HUES6 (cell line): Measurements from ENCODE around the gene UTP4.

Experiments
- H3K27ac ChIP-seq: 2 replicates; pipeline ENCODE4 v1.7.0; 2013; ENCODE audit warnings: low read depth, mild to moderate bottlenecking, low read length, inconsistent platforms
- H3K27me3 ChIP-seq: 2 replicates; pipeline ENCODE4 v1.6.1; 2013; ENCODE audit warnings: low read length; ENCODE audit not compliant: control insufficient read depth, insufficient read depth
- H3K36me3 ChIP-seq: 2 replicates; pipeline ENCODE4 v1.6.1; 2013; ENCODE audit warnings: low read length; ENCODE audit not compliant: control insufficient read depth, insufficient read depth
- H3K4me1 ChIP-seq: 2 replicates; pipeline ENCODE4 v1.6.1; 2013; ENCODE audit warnings: low read length; ENCODE audit not compliant: control insufficient read depth, insufficient read depth
- H3K4me3 ChIP-seq: 2 replicates; pipeline ENCODE4 v1.5.1; 2013; ENCODE audit warnings: low read depth, low read length
- H3K9ac ChIP-seq: one replicate; pipeline ENCODE4 v1.6.1; 2013; ENCODE audit warnings: mild to moderate bottlenecking, low read length
- H3K9me3 ChIP-seq: 2 replicates; pipeline ENCODE4 v1.6.1; 2013; ENCODE audit warnings: low read depth, low read length; ENCODE audit not compliant: control insufficient read depth, insufficient read depth

UTP4 gene

DNA sequence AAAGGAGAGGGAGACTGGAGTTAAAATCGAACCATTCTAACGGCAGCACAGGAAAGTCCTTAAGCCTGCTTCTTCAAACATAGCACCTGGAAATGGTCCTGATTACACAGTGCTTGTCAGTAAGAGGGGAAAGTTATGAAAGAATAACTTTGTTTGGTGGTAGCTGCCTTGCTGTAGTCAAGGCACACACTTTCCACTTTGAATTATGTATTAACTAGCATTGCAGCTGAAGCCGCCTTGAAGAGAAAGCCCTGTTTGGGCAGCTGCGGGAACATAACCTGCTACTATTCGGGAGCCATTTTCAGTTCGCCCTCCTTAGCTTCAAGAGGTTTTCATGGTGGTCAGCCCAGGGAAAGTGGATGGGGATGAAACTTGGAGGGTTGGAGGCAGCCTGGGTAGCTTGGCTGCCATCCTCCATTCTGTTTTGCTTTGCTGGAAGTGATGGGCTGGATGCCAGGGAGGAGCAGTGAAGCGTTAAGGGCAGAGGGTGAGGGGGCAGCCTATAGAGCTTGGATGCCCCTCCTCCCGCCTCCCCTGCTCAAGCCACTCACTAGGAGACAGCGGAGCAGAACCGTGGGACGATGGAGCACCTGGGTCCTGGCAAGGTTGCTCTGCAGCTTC lies 32.3 kb upstream of the UTP4 start:
- Histone ChIP-seq H3K27ac (no peak overlapping the region), H3K9ac (no peak overlapping the region), H3K27me3 (no peaks in the 10 kb centered on the region), H3K4me3 (no peak overlapping the region), H3K36me3 (no peaks in the 10 kb centered on the region), H3K4me1 (peaks cover 33% of the 10 kb centered on the region), H3K9me3 (no peaks in the 10 kb centered on the region)

DNA sequence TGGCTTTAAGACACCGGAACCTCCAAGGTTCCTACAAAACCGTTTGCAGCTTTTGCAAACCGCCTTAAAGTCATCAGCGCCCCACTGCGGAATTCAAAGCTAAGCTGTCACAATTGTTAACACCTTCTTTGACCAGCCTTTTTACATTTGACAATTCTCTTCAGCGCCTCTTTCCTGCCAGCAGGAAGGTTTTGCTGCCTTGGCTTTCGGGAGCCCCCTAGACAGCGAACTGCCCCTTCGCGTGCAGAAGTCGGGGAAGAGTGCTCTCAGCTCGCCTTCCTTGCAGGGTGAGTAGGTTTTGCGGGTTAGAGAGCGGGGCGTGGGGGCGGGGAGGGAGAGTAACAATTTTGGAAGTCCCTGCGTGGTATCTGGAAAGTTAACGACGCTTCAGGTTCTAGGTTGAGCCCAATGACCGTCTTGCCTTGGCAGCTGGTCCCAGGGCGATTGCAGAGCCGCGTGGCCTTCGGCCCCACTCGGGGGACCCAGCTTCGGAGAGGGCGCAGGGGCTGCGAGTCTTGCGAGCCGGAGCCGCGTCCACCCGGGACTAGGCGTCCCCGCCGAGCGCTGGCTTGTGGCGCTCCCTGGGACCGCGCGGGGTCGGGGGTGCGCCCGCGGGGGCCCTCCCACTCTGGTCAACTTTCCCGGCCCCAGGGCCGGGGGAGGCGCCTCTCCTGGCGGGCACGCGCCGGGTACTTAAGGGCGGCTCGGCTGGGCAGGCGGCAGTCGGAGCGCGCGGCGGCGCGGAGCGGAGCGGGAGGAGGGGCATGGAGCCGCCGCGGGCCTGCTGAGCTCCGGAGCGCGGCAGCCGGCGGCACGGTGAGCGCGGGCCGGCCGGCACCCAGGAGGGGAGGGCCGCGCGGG lies 26.7 kb upstream of the UTP4 start, which contains the start of gene HAS3:
TSS of gene HAS3 (plus strand) at position 153 of the 861 bp plus-strand sequence. CDS start 3,743 bp downstream, outside the sequence.
- Histone ChIP-seq H3K36me3 (peaks cover 16% of the 10 kb centered on the region), H3K27me3 (peaks cover 9% of the 10 kb centered on the region; the same call in 1 of the 2 replicates), H3K4me3 (peak within 1 kb of the TSS; percentile 85), H3K9me3 (no peaks in the 10 kb centered on the region), H3K9ac (peak within 1 kb of the TSS; percentile 74), H3K27ac (peak within 1 kb of the TSS; percentile 49; the same call in 1 of the 2 replicates), H3K4me1 (peaks cover 30% of the 10 kb centered on the region)

DNA sequence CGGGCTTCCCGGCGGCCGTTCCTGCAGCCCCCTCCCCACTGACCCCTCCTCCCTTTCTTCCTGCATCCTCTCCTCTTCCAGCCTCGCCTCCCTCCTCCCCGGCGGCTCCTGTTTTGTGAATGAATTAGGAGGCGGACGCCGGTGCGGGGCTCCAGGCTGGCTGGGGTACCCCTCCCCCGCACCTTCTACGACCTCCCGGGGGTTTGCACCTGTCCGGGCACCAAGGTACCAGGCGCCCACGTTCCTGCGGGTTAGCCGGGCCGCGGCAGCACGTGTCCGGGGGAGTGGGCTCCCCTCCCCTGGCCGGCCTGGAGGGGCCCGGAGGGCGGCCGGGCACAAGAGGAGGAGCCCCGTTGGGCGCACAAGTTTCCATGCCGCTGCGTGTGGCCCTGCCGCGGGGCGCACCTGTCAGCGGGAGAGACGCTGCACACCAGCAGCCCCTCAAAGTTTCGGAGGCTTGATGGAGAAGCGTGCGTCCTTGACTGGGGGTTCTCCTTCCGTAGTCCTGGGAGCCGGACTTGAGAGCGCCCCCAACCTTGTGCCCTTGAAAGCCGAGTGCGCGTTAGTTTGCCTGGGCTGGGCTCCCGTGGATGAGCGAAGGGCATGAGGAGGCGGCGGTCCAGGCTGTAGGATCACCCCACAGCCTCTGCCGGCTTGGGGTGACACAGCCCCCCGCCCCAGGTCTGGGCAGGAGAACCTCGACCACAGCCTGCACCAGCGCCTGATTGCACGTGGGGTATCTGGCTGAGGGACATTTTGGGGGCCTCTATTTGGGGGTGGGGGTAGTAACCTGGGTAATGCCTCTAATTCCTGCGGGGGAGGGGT lies 25.7 kb upstream of the UTP4 start:
- Histone ChIP-seq H3K4me3 (peak overlapping the region; percentile 85), H3K4me1 (peaks cover 27% of the 10 kb centered on the region), H3K9ac (peak overlapping the region; percentile 70), H3K9me3 (no peaks in the 10 kb centered on the region), H3K27me3 (peaks cover 9% of the 10 kb centered on the region; the same call in 1 of the 2 replicates), H3K36me3 (peaks cover 25% of the 10 kb centered on the region), H3K27ac (peak overlapping the region; percentile 35; the same call in 1 of the 2 replicates)

DNA sequence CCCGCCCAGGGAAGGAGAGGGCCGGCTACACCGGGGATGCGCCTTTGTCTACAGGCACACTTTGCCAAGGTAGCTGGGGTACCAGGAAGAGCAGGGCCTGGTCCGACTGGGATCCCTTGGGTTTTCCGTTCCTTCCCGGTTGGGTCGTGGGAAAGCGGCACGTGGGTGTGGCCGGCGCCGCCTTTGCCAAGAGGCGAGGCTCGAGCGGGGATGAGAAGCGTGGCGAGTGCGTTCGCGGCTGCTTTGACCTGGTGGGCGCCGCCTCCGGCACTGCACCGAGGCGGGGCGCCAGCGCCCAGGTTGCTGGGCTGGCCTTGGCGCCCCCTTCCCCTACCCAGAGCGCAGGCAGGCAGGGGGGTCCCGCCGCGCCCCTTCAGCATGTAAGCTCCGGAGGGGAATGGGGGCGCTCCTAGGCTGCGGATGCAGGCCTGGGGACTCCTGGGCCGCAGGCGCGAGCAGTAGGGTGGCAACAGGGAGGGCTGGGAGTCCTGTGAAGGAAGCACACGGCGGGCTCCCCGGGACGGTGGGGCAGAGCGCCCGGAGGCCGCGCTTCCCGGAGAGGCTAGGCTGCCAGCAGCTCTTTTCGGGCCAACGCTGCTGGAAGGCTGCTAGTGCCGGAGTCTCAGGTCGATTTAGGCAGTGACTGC lies 25.0 kb upstream of the UTP4 start:
- no peaks in the 10 kb centered on the region for H3K9me3 ChIP-seq
- peak overlapping the region; percentile 39; the same call in 1 of the 2 replicates for H3K27ac ChIP-seq
- peaks cover 21% of the 10 kb centered on the region for H3K4me1 ChIP-seq
- H3K4me3 ChIP-seq, result peak overlapping the region; percentile 85
- peaks cover 9% of the 10 kb centered on the region; the same call in 1 of the 2 replicates for H3K27me3 ChIP-seq
- peaks cover 32% of the 10 kb centered on the region for H3K36me3 ChIP-seq
- H3K9ac ChIP-seq, result peak overlapping the region; percentile 70

DNA sequence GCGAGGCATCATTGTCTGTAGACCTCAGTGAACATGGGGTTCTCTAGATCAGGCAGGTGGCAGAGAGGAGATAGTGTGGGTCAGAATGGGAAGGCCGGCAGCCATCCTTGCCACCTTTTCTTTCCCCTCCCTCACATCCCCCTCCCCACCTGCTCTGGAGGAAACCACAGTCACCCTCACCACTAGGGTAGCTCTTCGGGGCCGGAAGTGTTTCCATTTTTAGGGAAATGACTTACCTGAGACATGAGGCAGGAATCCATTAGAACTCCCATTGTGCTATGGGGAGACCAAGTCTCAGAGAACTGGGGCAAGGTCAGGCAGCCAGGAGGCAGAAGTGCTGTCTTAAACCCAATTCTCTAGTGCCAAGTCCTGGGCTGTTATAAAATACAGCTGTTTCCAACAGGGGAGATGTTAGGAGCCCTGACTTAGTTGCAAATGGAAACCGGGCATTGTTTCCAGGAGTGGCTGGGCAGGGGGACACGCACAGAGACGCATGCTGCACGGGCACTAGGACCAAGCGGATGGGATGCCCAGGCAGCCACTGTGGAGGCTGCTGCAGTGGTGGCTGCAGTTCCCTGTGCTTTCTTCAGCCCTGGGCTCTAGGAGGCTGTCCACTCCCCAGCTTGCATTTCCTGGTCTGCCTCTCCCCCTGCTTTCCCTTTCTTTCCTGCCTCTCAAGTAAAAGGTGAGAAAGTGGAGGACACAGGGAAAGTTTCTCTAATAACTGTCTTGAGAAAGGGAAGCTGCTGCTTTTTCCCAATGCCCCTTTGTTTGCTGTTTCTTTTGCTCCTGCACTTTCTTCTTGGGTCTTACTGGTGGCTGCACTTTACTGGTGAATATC lies 24.2 kb upstream of the UTP4 start:
- peaks cover 9% of the 10 kb centered on the region; the same call in 1 of the 2 replicates for H3K27me3 ChIP-seq
- H3K27ac ChIP-seq, result 0 out of 2 replicates have a peak overlapping the region, but pooled peaks have one; percentile 39
- H3K9me3 ChIP-seq, result no peaks in the 10 kb centered on the region
- H3K4me3 ChIP-seq, result peak overlapping the region; percentile 85
- H3K9ac ChIP-seq, result peak overlapping the region; percentile 70
- peaks cover 39% of the 10 kb centered on the region for H3K36me3 ChIP-seq
- peaks cover 16% of the 10 kb centered on the region for H3K4me1 ChIP-seq

DNA sequence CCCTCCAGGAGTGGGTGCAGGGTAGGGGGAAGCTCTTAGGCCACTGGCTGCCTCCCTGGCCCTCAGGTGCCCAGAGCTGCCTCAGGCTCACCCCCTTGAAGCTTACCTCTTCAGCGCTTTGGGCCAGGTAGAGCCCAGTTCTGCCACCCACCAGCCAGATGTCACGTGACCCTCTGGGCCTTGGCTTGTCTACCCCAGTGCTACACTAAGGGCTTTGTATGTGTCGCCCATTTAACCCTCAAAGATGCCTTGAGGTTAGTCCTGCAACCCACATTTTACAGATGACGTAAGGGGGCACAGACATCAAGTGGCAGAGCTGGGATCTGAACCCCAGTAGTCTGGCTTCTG lies 23.6 kb upstream of the UTP4 start:
- H3K27ac ChIP-seq, result no peak overlapping the region
- H3K4me1 ChIP-seq, result peaks cover 16% of the 10 kb centered on the region
- H3K9me3 ChIP-seq, result no peaks in the 10 kb centered on the region
- no peak overlapping the region for H3K9ac ChIP-seq
- peaks cover 9% of the 10 kb centered on the region; the same call in 1 of the 2 replicates for H3K27me3 ChIP-seq
- peaks cover 45% of the 10 kb centered on the region for H3K36me3 ChIP-seq
- H3K4me3 ChIP-seq, result peak overlapping the region; percentile 85

DNA sequence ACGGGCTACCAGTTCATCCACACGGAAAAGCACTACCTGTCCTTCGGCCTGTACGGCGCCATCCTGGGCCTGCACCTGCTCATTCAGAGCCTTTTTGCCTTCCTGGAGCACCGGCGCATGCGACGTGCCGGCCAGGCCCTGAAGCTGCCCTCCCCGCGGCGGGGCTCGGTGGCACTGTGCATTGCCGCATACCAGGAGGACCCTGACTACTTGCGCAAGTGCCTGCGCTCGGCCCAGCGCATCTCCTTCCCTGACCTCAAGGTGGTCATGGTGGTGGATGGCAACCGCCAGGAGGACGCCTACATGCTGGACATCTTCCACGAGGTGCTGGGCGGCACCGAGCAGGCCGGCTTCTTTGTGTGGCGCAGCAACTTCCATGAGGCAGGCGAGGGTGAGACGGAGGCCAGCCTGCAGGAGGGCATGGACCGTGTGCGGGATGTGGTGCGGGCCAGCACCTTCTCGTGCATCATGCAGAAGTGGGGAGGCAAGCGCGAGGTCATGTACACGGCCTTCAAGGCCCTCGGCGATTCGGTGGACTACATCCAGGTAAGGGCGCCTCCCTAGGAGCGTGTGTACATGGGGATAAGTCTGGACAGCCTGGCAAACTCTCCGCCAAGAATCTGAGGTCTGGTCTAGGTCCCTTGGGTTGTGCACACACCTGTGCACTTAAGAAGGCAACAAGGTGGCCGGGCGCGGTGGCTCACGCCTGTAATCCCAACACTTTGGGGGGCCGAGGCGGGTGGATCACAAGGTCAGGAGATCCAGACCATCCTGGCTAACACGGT lies 22.8 kb upstream of the UTP4 start:
- peaks cover 16% of the 10 kb centered on the region for H3K4me1 ChIP-seq
- no peak overlapping the region for H3K9ac ChIP-seq
- peaks cover 9% of the 10 kb centered on the region; the same call in 1 of the 2 replicates for H3K27me3 ChIP-seq
- no peak overlapping the region for H3K27ac ChIP-seq
- no peaks in the 10 kb centered on the region for H3K9me3 ChIP-seq
- no peak overlapping the region for H3K4me3 ChIP-seq
- peaks cover 53% of the 10 kb centered on the region for H3K36me3 ChIP-seq

DNA sequence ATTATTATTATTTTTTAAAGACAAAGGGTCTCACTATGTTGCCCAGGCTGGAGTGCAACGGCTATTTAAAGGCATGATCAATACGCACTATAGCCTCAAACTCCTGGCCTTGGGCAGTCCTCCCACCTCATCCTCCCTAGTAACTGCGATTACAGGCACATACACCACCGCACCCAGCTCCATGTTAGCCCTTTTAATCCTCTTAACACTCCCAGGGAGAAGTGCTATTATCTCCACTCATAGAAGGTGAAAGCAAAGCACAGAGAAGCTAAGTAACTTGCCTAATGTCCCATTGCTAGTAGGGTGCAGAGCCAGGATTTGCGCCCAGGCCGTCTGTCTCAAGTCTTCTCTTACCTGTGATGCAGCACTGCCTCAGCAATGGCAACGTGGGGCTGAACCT lies 22.0 kb upstream of the UTP4 start:
- Histone ChIP-seq H3K9ac (no peak overlapping the region), H3K4me1 (peaks cover 12% of the 10 kb centered on the region), H3K36me3 (peaks cover 60% of the 10 kb centered on the region), H3K9me3 (no peaks in the 10 kb centered on the region), H3K27ac (no peak overlapping the region), H3K27me3 (peaks cover 9% of the 10 kb centered on the region; the same call in 1 of the 2 replicates), H3K4me3 (no peak overlapping the region)

DNA sequence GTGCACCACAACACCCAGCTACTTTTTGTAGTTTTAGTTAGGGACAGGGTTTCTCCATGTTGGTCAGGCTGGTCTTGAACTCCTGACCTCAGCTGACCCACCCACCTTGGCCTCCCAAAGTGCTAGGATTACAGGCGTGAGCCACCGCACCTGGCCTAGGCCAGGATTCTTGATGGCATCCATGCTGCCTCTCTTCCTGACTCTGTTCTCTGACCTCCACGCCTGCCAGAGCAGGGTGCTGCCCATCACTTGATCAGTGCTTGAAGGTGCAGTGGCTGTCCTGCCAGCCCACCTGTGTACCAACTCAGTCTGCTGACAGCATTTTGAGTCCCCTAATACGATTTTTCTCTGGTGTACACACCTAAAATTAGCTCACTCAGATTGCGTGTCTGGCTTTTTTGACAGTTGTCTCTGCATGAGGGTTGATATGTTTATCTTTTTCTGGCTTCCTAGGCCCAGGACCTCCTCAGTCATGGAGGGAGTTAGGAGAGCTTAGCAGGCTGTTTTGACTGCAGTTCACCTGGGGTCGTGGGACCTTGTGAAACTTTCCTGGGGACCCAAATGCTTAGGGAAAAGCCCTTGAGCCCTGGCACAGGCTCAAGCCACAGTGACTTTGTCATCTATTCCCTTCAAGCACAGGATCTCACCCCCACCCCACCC lies 21.1 kb upstream of the UTP4 start:
- H3K36me3 ChIP-seq, result peaks cover 70% of the 10 kb centered on the region

More for the DNA sequence above, 21.1 kb upstream of the UTP4 start:
- Histone ChIP-seq H3K27ac (no peak overlapping the region), H3K4me3 (no peak overlapping the region), H3K4me1 (peaks cover 12% of the 10 kb centered on the region), H3K9ac (no peak overlapping the region), H3K9me3 (no peaks in the 10 kb centered on the region), H3K27me3 (peaks cover 9% of the 10 kb centered on the region; the same call in 1 of the 2 replicates)
